MM.1S (cell line): ENCODE data around the gene HSPA12B.

Experiments used
- CTCF ChIP-seq: fragments of 300-600 bp; sonication (generic); IDR thresholded peaks from 2 replicates; pipeline ENCODE4 v1.5.1; 2016; ENCODE audit warnings: antibody characterized with exemption, low read length, mixed read lengths
- EZH2 ChIP-seq: fragments of 300-600 bp; sonication (generic); optimal IDR thresholded peaks from 2 replicates; pipeline ENCODE3; 2017; ENCODE audit warnings: low read depth, mild to moderate bottlenecking, antibody characterized with exemption, low read length, mixed read lengths

GRCh38 chr20:3710703-3711483 is 21.6 kb upstream of the HSPA12B start:
- TF ChIP-seq CTCF (peak; percentile 97), EZH2 (no peak)
